Right lobe of liver (tissue), 4 donors: Measurements from ENCODE around the gene POLE.

Source experiments
- POLR2A ChIP-seq: fragments of 450-650 bp; IDR thresholded peaks from one replicate; pipeline ENCODE4 v1.6.1; 2017; ENCODE audit warnings: antibody characterized with exemption, mild to moderate bottlenecking
- TF ChIP-seq, protein P1 (sequence below), 4 donors: fragments of 200-600 bp in 3 of 4; fragments of 450-650 bp in 1 of 4; IDR thresholded peaks; one replicate each; pipeline versions ENCODE4 v1.5.1 to v1.8.0; 2016 to 2022; ENCODE audit warnings: antibody characterized with exemption in 4 of 4, mild to moderate bottlenecking in 2 of 4
- donor health status: DM: no; HTN: no; CAD: no.
- donor health status: DM: no; HTN: no; CAD: no.
- donor health status: DM: no; HTN: yes; CAD: no.

DNA sequence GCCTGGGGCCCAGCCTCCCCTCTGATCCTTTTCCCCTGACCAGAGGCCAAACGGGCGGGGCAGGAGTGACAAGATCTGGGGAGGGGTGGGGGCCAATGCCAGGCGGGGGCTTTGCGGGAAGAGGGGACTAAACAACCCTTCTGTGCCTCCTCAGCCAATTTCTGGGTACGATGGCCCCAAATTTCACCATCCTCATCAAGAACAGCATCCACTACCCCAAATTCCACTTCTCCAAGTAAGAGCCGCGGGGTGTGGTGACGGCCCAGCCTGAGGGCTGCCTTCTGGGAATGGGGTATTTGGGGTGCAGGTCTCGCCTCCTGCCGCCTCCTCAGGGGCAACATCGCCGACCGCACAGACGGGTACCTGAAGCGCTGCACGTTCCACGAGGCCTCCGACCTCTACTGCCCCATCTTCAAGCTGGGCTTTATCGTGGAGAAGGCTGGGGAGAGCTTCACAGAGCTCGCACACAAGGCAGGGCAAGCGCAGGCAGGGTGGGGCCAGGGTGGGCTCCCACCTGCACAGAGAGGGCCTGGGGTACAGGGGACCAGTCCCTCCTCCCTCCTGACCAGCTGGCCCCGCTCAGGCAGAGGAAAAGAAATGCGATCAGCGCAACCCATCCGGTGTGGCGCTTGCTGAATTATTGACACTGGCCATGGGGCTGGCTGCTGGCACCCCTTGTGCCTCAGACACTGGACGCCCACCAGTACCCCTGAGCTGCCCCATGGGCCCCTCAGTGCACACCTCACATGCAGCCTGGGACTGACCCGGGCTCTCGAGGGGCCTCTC is 66.8 kb downstream of the POLE start:
- TF ChIP-seq, protein P1, sequence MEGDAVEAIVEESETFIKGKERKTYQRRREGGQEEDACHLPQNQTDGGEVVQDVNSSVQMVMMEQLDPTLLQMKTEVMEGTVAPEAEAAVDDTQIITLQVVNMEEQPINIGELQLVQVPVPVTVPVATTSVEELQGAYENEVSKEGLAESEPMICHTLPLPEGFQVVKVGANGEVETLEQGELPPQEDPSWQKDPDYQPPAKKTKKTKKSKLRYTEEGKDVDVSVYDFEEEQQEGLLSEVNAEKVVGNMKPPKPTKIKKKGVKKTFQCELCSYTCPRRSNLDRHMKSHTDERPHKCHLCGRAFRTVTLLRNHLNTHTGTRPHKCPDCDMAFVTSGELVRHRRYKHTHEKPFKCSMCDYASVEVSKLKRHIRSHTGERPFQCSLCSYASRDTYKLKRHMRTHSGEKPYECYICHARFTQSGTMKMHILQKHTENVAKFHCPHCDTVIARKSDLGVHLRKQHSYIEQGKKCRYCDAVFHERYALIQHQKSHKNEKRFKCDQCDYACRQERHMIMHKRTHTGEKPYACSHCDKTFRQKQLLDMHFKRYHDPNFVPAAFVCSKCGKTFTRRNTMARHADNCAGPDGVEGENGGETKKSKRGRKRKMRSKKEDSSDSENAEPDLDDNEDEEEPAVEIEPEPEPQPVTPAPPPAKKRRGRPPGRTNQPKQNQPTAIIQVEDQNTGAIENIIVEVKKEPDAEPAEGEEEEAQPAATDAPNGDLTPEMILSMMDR (IDR thresholded peaks at IDR 0.05), result no peak
- no peak for TF ChIP-seq POLR2A
